GM12891 (cell line): ENCODE data around the gene USP53.

ENCODE experiments used
- DNase-seq: peaks from one replicate; pipeline ENCODE4 v3.0.0; 2011; ENCODE audit warnings: low spot score; ENCODE audit not compliant: insufficient read length
- FAIRE-seq: peaks from 2 replicates; lab custom pipeline; 2011; peaks lifted over from hg19 to GRCh38; lab: Jason Lieb, UNC
- PAX5 ChIP-seq: IDR thresholded peaks from 2 replicates; pipeline ENCODE4 v1.6.1; 2011; ENCODE audit warnings: low read length, moderate library complexity, mild to moderate bottlenecking; ENCODE audit not compliant: insufficient read depth, severe bottlenecking
- POLR2A ChIP-seq: IDR thresholded peaks from 2 replicates; pipeline ENCODE4 v1.6.1; 2011; ENCODE audit warnings: low read depth, low read length, control low read depth
- POLR2AphosphoS5 ChIP-seq: IDR thresholded peaks from 2 replicates; pipeline ENCODE4 v1.6.1; 2011; ENCODE audit warnings: low read depth, low read length, control low read depth
- POU2F2 ChIP-seq: IDR thresholded peaks from 2 replicates; pipeline ENCODE4 v1.6.1; 2011; ENCODE audit warnings: low read depth, mild to moderate bottlenecking, control low read depth, low read length, moderate library complexity
- SPI1 ChIP-seq: IDR thresholded peaks from 2 replicates; pipeline ENCODE4 v1.6.1; 2011; ENCODE audit warnings: low read depth, low read length, control low read depth
- TAF1 ChIP-seq: IDR thresholded peaks from 2 replicates; pipeline ENCODE4 v1.6.1; 2011; ENCODE audit warnings: low read depth, low read length, control low read depth

The USP53 gene

GRCh38 chr4:119290598-119290997 lies 78.1 kb downstream of the USP53 start:
- no peak for TF ChIP-seq SPI1
- TF ChIP-seq POLR2A: no peak
- no peak for TF ChIP-seq POU2F2
- no peak for TF ChIP-seq PAX5
- no peak for TF ChIP-seq POLR2AphosphoS5
- FAIRE-seq: no peak
- no peak for DNase-seq

DNA sequence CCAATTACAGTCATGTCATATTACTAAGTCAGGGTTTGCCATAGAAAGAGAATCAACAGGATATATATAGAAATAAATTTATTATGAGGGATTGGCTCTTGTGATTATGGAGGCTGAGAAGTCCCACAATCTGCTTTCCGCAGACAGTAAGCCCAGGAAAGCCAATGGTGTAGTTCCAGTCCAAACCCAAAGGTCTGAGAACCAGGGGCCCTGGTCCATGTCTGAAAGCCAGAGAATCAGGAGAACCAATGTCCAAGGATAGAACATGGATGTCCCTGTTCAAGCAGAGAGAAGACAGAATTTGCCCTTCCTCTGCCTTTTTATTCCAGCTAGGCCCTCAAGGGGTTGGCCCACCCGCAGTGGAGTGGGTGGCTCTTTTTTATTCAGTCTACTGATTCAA lies 83.8 kb downstream of the USP53 start:
- FAIRE-seq: no peak
- DNase-seq: no peak
- TF ChIP-seq POLR2A: no peak
- TF ChIP-seq SPI1: no peak
- no peak for TF ChIP-seq TAF1
- no peak for TF ChIP-seq POLR2AphosphoS5
- TF ChIP-seq PAX5: no peak
- TF ChIP-seq POU2F2: no peak

GRCh38 chr4:119297795-119298194 lies 85.3 kb downstream of the USP53 start:
- DNase-seq (no peak), FAIRE-seq (no peak)
- TF ChIP-seq POLR2A: no peak

DNA sequence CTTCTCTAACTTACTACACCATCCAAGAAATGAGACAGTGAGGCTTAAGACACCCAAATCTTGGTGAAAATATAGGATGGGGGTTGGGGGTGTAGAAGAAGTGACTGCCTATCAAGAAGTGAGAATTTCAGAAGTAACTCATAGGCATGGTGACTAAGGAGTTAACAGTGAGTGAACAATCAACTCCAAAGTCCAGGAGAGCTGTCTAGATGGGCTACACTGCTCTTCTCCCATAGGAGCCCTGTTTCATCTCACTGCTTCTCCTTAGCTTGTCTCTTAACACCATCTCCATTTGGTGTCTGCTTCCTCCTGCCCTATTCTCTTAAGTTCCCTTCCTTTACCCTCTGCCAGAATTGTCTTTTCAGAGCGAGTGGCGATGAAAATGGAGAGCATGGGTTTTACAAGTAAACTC lies 86.8 kb downstream of the USP53 start:
- no peak for FAIRE-seq
- DNase-seq: no peak
- TF ChIP-seq POLR2AphosphoS5 (no peak), POLR2A (no peak), PAX5 (no peak), SPI1 (no peak), POU2F2 (no peak), TAF1 (no peak)

DNA sequence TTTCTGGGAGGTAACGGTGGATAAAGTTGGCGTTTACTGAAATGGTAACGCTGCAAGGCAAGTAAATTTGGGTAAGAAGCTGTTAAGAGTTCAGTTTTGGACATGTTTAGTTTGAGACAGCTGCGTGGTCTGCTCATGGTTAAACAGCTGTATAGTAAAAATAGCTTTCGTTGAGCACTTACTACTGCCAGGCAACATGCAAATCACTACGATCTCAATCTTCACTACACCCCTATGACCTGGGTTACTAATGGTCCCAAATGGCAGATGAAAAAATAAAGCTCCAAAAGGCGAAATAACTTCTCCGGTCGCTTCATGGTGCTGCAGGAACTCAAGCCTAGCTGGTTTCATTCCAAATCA lies 87.2 kb downstream of the USP53 start:
- TF ChIP-seq POU2F2 (no peak), POLR2A (no peak), TAF1 (no peak), SPI1 (no peak), PAX5 (no peak), POLR2AphosphoS5 (no peak)
- DNase-seq (no peak), FAIRE-seq (peak; percentile 52)

DNA sequence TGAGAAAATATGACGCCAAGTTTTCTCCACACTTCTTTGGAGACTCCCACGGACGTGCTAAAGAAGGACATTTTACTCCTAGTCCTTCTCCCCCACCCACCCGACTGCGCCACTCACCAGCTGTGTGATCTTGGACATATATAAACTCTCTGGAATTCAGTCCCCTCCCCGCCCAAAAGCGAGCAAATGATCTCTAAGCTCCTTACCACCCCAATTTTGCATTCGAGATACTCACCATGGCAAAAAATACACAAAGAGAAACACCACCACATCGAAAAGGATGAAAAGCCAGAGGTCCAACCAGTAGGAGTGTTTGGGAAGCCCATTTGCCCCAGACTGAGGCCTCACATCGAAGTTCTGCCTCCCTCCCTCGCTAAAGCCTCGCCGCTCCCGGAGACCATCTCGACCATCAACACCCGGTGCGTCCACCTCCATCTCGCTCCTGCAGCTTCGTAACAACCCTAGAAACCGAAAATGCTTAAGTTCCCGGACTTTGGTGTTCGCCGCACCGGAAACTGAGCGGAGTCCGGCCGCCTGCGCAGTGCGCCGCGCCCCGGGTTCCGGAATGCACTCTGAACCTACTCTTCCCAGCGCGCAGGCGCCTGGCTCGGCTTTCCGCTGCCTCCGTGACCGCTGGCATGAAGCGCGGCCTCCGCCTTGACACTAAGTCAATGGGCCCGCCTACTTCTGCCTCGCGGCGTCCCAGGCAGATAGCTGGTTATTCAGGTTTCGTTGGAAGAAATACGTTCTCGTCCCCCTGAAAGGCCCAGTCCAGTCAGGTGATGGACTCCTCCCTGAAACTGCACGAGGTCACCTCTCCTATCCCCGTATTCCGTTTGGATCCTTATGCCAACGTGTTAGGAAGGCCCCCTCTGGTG lies 87.8 kb downstream of the USP53 start:
- peak; percentile 63 for DNase-seq
- peak; percentile 81 for FAIRE-seq
- TF ChIP-seq SPI1 (no peak), POLR2AphosphoS5 (peak; percentile 91), POU2F2 (peak; percentile 70), PAX5 (no peak), TAF1 (peak; percentile 61), POLR2A (peak; percentile 90)

- no peak for FAIRE-seq
- TF ChIP-seq TAF1: no peak
- TF ChIP-seq POLR2AphosphoS5: no peak
- no peak for TF ChIP-seq PAX5
- TF ChIP-seq POLR2A: no peak
- no peak for TF ChIP-seq POU2F2
- no peak for TF ChIP-seq SPI1
- DNase-seq: no peak
Measured at GRCh38 chr4:119302073-119302832, 89.7 kb downstream of the USP53 start.

GRCh38 chr4:119303587-119304305 lies 91.2 kb downstream of the USP53 start:
- FAIRE-seq: no peak
- DNase-seq: no peak
- TF ChIP-seq TAF1: no peak

DNA sequence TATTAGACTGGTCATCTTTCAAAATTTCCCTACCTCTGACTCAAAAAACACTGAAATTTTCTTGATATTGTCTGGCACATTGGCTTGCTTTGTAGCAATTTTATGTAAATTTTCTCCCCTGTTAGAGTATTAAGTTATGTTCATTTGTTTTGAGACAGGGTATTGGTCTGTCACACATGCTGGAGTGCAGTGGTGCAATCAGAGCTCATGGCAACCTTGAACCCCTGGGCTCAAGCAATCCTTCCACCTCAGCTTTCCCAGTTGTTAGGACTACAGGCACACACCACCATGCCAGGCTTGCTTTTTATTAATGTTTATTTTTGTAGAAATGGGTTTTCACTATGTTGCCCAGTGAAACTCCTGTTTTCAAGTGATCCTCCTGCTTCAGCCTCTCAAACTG lies 91.9 kb downstream of the USP53 start:
- DNase-seq (no peak), FAIRE-seq (no peak)
- TF ChIP-seq TAF1: no peak
- TF ChIP-seq PAX5: no peak
- no peak for TF ChIP-seq POU2F2
- no peak for TF ChIP-seq POLR2AphosphoS5
- TF ChIP-seq POLR2A: no peak
- TF ChIP-seq SPI1: no peak
